ENCODE data around the gene RAD23A.

DNA sequence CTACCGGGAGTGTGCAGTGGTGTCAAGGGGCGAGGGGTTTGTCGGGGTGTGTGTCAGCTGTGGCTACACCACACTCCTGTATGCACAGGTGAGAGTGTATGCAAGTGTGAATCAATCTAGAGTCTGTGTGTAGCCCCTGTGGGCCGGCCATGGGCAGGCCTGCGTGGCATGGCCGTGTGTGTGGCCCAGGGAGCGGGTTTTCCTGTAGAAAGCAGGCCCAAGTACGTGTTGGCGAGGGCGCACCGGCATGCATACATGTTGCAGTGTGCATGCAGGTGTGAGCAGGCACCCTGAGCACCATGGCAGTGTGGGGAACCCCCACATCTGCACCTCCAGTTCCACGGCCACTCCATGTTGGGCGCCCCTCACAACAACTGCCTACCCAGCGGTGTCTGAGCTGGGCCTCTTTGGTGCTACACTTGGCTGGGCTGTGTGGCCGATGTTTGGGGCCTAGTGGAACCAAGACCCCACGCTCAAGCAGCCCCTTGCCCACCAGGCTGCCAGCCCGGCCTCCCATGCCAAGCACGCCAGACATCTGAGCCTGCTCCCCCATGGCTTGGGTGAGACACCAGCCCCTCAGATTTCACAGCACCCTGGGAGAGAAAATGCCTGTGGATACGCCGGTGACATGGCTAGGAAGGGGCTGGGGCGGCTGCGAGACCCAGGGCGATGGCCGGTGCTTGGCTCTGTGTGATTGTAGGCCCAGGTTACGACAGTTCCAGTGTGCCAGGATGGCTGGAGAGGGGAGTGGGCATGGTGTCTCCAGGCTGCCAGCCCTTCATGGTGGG is 51.7 kb downstream of the RAD23A start:
- TF ChIP-seq EZH2phosphoT487 (IDR thresholded peaks at IDR 0.05; ENCODE audit: insufficient read depth, low read depth) (no peak), EZH2 (IDR thresholded peaks at IDR 0.05; ENCODE audit: insufficient read depth, poor library complexity, severe bottlenecking) (no peak)

Measured in GM23248 (cell line).